ENCODE data around the gene PLPP4.
"Not testable (repeated sequence)": the region's sequence is repeated elsewhere in the genome, so short reads cannot be mapped to it uniquely, and the experiment has no call there.

Gene PLPP4

DNA sequence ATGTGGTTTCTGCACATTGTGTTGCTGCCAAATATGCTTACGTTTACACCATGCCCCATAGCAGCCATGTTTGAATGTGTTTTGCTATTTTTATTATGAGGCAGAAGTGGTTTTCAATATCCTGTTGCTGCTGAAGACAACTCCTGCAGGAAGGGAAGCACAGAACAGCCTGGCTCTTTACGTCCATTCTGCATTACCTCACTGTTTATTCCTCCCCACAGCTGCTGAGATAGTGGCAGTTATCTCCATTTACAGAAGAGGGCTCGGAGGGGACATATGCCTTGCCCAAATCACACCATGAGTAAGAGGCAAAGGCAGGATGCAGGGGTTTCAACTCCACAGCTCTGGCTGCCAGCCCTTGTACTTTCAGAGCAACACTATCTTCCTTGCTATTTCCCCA lies 35.3 kb downstream of the PLPP4 start:
- FAIRE-seq, result no peak

DNA sequence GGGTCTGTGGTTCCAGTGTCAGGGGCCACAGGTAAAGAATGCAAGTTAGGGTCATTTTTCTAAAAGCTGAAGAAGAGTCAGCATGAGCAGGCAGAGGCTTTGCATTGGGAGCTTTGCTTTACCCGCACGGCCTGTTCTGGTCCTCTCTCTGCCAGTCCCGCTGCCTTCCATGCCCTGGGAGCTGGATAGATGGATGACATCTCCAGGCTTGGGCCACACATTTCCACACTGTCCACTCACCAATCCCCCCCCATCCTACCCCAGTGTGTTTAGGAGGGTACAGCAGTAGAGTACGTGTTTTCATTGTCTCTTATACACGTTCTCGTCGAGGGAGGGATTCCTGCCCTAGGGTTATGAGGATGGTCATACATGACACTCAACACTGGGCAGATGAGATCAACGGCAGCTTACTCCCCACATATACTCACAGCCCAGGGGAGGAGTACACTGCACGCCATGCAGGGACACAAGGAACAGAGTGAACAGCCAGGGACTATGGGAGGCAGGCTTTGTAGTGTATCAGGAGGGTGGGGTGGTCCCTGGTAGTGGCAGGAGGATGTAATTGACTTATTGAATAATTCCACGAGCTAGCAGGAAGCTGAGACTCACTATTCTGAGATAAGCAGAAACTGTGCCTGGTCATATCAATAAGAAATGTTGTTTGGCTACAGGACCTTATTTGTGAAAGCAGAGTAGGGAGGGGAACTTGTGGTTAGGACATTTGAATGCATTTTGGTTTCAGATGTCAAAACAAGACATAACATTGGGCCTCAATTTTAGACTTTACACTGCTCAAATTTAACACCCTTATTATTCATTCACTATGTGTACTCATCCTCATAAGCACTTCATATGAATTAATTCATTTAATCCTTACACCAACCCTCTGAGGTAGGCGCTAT lies 36.6 kb downstream of the PLPP4 start:
- FAIRE-seq, result no peak

DNA sequence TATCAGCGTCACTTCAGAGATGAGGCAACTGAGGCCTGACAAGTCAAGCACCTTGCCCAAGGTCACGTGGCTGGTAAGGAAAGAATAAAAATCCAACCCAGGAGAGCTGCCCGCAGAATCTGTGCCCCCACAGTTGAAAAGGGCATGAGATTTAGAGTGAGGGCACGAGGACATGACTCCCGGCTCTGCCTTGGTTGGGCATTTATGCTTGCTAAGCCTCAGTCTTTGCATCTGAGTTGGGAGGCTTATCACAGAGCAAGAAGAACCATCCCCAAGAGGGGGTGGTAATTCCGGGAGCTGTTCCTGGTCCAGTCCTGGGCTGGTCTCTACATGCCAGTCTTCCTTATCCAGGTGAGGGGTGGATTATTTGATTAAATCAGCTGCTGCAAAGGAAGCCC lies 37.3 kb downstream of the PLPP4 start:
- no peak for FAIRE-seq

DNA sequence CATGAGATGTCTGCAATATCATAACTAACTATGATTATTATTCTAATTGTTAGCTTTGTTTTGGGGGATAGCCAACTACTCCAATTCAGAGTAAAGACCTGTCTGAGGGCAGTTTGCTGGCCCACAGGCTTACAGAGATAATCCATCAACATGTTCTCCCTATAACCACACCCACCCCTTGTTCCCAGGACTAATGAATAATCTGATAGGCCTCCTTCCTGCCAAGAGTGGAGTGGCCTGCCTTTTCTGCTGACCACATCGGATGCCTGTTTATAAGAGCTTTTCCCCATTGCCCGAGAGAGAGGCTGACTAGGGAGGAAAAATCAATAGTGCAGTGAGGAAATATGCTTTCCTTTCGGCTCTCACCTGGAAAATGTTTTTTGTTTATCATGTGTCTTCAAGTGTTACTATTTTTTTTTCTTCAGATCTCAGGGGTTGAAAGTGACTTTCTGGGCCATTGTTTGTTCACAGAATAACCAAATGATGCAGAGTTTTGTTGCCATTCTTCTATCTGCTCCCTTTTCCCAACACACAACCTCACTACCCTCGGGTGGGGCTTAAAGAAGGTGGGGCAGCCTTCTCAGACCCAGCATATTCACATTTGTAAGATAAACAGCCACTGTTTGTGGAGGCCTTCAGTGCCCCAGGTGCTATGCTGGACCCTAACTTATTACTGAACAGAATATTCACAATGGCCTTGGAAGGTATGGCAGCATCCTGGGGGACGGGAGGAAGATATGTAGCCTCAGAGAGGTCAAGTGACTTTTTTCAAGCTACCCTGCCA lies 38.4 kb downstream of the PLPP4 start:
- no peak for FAIRE-seq

DNA sequence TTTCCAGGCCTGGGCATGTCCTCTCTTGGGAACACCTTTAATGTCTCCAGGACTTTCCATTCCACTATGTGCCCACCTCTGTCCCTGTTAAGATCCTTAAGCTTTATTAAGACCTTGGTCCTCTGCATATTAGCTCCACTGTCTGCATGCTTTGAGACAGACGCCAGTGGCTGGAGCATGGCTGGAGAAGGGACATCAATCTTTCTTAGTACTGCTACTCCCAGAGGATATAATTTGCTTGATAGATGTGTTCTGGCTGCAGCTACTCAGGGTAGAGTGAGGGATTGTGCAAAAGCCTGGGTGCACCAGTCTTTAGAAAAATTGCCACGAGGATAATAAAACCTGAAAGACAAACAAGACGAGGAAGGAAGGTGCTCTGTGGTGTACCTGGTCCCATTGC lies 42.9 kb downstream of the PLPP4 start:
- FAIRE-seq, result no peak

DNA sequence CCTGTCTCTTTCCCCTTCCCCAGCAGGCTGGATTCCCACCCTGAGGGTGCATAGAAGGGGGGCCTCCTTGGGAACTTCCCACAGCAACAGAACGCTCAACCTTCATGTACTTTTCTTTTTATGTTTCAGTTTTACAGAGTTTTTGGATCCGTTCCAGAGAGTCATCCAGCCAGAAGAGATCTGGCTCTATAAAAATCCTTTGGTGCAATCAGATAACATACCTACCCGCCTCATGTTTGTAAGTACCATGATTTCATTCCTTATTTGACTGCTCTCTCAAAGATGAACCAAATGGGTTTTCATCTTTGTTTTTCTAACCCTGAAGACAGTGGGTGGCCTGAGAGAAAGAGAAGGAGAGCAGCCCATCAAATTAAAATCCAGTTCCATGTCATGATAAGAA lies 46.7 kb downstream of the PLPP4 start:
- no peak for FAIRE-seq

DNA sequence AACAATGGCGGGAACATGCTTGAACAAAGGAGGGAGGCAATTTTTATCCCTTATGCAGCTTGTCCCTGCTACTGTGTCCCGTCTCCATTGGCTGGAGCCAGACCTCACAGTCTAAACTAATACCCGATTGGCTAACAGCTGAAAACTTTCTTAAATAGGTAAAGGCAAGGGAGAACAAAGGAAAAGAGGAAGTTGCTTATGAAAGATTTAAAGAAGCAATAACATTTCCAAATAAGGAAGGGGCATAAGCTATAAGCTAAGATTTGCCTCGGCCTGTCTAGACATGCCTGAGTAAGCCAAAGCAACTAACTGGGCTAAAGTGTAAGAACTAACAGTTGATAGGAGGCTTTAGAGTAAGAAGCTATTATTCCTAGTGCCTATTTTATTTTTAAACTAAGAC lies 47.2 kb downstream of the PLPP4 start:
- FAIRE-seq, result not testable (repeated sequence)

DNA sequence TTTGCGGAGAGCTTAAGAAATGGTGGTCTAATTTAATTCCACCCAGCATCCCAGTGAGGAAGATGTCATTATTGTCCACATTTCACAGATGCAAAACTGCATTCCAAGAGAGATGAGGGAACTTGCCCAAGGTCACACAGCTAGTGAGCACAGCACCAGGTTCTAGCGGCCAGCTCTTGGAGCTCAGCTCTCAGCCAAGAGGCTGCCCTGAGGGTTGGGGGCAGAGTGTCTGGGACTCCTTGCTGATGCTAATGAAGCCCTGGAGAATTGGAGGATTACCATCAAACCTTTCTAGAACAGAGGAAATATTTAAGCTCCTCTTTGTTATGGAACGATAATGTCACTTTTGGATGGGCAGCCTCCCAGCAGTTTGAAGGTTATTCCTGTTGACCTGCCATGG lies 48.0 kb downstream of the PLPP4 start:
- no peak for FAIRE-seq

DNA sequence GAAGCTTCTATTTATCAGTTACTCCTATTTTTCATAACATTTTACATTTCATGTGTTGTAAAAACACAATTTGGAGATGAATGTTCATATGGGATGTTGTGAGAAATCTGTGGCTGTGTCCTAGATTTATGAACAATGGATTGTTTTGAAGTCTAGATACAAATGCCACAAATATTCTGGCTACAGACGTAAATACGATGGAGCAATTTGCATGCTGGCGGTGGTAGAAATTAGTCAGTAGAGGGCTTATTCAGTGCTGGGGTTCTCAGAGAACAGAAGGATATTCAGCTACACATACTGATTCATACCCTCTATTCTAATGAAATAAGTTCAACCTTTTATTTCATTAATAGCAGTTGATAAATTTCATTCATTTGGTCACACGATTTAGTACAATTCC lies 48.8 kb downstream of the PLPP4 start:
- FAIRE-seq, result no peak

DNA sequence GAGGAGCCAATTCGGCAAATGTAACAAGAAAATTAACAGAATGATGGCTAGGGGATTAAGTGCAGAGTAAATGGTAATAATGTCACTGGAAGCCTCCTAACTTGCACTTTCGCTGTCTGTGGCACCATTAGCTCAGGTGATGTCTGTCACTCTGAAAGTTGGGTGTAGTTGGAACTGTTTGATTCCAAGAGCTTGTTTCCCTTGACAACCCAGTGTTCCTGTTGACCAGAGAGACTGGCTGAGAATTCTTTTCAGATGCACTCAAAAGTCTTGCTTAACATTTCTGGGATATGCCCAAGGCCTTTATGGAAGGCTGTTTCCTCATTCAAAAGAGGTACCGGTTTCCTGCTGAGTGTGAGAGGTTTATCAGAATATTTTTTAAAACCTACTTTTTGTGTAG lies 49.6 kb downstream of the PLPP4 start:
- no peak for FAIRE-seq

DNA sequence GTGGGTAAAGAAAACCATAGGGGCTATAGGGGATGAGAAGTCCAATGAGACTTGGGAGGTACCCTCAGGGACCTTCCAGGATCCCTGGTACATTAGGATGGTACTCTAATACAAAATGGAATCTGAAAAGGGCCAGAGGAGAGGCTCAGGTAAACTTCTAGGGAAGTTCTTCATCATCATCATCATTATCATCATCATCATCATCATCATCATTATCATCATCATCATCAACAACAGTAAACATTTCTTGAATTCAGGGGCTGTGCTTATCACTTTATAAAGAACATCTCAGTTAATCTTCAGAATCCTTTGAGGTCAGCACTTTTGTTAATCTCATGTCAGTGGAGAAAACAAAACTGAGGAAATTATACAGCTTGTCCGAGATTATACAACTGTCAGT lies 50.1 kb downstream of the PLPP4 start:
- FAIRE-seq, result no peak

DNA sequence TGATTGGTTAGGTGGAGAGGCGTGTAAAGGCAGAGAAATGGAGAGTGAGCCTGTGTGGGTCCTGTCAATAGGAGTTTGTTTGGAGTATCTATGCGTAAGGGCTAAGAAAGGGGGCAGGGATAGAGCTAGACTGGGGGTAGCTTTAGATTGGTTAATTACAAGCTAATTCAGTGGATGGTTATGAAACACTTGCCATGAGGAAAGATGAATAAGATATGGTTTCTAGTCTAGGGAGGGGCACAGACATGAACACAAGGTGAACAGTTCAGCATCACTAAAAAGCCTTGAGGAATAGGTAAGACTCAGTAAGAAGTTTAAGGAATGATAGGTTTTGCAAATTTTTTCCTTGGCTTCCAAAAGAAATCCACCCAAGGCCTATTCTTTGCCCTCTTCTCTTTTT lies 50.6 kb downstream of the PLPP4 start:
- no peak for FAIRE-seq

DNA sequence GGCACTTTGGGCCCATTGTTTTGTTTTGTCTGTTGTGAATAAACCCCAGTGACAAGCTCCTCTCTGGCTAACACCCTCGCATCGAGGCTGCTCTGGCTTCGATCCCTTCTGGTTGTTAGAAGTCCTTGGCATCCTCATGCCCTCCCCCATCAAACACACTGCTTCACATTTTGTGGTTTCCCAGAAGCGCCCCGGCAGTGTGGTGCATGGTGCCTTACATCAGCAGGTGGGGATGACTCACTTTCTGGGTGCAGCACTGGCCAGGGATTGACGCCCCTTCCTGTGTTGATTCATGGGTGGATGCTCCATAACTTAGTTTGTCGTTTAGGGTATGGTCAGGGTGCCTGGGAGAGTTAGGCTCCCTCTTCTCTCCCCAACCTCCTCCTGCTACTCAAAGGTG lies 51.4 kb downstream of the PLPP4 start:
- no peak for FAIRE-seq

DNA sequence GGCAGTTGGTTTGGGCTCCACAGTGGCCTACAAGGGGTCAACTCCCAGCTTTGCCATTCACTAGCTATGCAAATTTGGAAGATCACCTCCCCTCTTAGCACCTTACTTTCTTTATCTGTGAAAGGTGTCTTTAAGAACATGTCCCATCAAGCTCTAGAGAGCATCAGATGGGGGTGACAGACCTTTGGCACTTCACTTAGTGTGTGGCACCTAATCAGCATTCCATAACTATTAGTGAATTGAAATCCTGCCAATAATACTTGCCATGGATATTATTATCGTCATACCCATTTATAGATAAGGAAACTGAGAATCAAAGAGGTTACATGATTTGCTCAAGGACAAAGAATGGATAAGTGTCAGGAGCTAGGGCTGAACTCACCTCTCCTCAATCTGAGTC lies 51.9 kb downstream of the PLPP4 start:
- FAIRE-seq, result no peak

DNA sequence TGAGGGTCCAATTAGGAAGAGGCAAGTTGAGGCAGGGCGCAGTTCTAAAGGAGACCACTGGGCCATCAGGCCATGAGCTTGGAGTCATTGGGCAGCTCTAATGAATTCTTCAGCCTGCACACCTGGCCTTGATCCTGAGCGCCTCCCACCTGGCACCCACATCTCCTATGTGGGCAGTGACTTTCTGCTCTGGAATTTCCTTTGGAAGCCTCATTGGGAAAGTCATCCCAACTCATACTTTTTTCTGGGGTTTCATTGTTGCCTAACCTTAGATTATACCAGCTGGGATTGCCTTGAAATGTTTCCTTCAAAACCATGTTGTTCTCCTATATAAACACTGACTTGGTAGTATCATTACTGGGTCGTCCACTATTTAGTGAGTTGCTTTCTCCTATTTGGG lies 54.1 kb downstream of the PLPP4 start:
- FAIRE-seq, result no peak

DNA sequence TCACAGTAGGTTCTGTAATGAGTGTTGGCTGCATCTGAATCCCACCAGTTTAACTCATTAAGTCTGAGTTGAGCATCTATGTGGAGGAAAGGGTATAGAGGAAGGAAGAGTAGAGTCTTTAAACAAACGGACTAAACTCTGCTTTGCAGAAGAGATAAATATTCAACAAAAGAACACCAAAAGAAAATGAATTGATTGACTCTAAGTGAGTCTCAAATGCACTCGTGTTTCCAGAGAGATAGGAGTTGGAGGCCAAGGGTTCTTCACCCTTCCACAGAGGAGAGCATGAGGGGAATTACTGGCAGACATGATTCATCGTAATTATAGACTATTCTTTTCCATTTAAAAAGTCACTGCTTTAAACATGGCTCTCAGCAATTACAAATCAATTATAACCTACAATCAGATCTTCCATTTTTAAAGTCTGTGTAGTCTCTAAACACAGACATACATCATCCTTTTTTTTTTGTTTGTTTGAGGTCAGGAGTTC lies 56.3 kb downstream of the PLPP4 start:
- FAIRE-seq, result no peak

DNA sequence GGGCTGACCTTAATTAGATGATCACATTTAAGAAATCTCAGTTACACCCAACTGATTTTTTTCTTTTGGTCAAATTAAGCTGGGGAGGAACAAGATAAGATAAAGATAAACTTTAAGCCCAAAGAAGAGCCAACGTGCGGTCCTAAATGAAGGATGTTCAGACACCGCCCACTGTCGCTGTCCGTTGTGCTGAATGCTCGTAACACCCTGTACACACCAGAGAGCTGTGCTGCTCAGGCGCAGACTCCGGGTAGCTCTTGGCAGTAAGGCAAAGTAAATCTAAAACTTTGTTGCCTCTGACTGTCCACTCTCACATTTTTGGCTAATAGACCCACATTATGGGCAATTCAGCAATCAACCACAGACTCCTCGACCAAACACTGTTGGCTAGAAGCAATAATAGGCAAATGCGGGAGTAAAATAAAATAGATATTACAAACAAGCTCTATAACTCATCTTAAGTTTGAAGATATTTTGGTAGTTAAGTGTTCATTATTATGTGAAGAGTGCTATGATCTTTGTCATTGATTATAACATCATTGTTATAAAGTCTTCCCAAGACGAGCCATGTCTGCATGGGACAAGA lies 57.1 kb downstream of the PLPP4 start:
- FAIRE-seq, result no peak

DNA sequence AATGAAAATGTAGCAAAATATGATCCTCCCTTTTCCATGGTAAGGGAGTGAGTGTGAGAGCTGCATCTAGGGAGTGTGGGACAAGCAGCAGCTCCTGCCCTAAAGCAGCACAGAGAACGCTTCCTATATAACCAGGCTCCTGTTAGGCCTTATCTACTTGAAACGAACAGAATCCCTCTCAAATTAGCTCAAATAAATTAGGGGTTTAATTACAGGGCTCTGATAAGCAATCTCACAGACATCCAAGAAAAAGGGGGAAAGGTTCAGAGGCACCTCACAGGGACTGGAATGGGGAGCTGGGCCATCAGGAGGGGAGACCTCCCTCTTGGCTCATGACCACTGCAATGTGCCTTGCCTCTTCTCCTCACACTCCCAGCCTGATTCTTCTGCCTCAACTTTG lies 57.9 kb downstream of the PLPP4 start:
- FAIRE-seq, result no peak

DNA sequence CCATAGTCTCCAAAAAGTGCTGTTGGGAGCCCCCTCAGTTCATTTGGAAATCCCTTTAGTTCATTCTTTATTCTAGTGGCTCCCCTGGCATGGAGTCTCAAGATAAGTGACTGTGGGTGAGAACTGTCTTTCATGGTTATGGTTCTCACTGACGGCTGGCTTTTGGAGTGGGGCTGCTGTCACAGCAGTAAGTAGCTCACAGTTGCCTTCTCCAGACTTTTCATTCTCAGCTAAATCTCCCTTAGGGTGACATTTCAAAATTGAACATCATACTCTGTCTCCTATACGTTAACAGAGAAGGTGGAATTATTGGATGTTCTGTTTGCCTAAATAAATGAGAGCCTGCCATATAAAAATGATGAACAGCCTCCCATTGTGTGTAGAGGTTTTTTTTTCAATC lies 58.7 kb downstream of the PLPP4 start:
- FAIRE-seq, result no peak

DNA sequence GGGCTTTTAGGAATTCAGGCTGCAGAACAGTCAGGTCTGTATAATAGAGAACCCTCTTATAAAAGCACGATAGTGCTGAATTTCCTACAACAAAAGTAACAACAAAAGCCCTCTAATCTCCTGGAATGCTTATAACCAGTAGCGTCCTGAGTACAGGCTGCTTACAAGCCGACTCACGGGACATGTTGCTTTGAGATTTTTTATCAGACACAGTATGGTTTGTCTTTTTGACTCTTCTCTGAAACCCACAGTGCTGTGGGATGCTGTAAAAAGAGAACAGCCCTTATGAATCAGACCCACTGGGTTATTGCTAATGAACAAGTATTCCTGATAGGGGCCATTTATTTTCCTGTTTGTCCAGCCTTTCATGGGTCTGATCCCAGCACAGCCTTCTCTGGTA lies 59.4 kb downstream of the PLPP4 start:
- FAIRE-seq, result no peak

DNA sequence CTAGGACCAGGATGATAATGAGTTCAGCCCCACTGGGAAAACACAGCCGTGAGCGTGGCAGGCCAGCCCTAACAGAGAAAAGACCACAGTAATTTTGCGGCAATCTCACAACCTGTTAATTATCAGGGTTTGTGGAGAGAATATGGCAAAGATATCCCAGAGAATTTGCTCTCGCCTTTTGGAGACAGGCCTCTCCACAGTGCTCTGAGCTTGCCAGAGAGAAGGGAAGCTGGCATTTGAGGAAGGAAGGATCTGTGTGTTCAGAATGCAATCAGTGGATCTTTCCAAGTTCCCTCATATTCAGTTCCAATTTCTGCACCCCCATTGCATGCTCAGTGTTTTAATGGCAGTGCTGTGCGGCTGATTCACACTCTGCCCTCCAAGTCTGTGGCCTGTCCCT lies 60.2 kb downstream of the PLPP4 start:
- FAIRE-seq, result no peak

DNA sequence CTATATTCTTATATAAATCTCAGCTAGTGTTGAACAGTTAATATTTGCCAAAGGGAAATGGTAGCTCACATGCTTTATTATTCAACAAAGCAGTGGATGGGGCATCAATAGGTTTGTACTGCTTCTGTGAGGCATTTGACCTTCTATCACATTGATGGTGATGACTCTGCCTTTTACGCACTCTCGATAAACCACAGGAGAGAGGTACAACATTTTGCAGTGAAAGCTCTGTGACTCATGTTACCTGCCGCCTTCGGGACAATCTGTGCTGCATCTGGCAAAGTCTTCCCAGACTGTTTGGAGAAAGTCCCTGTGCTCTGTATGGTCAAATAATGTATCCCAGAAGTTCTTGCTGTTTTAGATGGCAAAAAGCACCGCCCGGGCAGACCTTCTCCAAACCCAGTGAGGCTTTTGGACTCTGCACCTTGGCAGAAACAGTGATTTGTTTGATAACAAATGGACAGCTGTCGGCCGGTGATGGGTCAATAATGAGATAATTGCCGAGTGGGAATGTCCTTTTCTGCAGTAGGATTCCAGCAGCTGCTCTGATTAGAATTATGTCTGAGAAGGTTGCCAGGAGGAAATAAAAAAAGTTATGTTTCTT lies 61.0 kb downstream of the PLPP4 start:
- FAIRE-seq, result no peak

DNA sequence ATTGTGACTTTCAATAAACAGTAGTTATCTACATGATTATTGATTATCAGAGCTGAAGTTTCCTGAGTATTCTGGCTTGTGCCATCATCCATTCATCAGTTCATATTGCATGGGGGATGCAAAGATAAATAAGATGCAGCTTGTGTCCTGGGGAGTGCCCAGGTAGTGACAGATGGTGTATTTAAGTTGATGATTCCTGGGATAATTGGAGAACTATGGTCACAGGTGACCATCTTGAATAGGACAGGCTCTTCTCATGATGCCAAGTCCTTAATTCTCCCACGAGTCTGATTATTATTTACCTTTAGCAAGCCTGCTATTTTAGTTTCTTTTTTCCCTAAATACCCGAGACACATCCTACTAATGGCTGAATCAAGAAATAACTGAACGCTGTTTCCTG lies 64.9 kb downstream of the PLPP4 start:
- FAIRE-seq, result no peak
